ENCODE results near the gene DTNBP1. TPM values are rescaled to one million over a fixed set of nuclear protein-coding genes. Genes with fewer than 3 reads are reported as not detected.

Gene DTNBP1
- total and polyA plus RNA-seq, 2 donors (not counting 3 experiments of a cell fraction or from before 2014, with no cell fraction given), result 24.3 to 28.9 TPM

DNA sequence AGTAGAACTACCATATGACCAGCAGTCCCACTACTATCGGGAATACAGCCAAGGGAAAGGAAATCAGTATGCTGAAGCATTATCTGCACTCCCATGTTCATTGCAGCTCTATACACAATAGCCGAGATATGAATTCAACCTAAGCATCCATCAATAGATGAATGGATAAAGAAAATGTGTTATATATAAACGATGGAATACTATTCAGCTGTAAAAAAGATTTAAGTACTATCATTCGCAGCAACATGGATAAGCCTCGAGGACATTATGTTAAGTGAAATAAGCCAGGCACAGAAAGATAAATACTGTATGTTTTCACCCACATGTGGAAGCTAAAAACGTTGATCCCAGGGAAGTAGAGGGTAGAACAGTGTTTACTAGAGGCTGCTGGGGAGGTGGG, 44.1 kb downstream of the DTNBP1 start:
- Histone ChIP-seq H3K9me3 (replicated peaks; ENCODE audit: control insufficient read depth, insufficient read depth, low read length) (no peaks in the 10 kb centered on the region), H3K27ac (ENCODE audit: insufficient read depth, low read depth, low read length) (no peak overlapping the region), H3K79me2 (ENCODE audit: control insufficient read depth, insufficient read depth, low read length) (no peaks in the 10 kb centered on the region), H3K4me1 (ENCODE audit: control insufficient read depth, extremely low read depth, insufficient read depth, low read length) (no peaks in the 10 kb centered on the region), H3K27me3 (ENCODE audit: control insufficient read depth in 2 of 2, insufficient read depth in 2 of 2, low read length in 2 of 2) (no peaks in the 10 kb centered on the region), H4K20me1 (replicated peaks; ENCODE audit: control insufficient read depth, extremely low read depth, insufficient read depth, low read length) (no peaks in the 10 kb centered on the region), H3K4me3 (replicated peaks in 1 of 3; ENCODE audit: insufficient read depth in 1 of 3, low read depth in 1 of 3, low read length in 3 of 3) (no peak overlapping the region), H3K9ac (replicated peaks; ENCODE audit: extremely low read depth, insufficient read depth, low read length) (no peak overlapping the region), H2AFZ (ENCODE audit: low read depth, low read length) (no peak overlapping the region), H3K36me3 (ENCODE audit: control insufficient read depth in 2 of 2, extremely low read depth in 1 of 2, insufficient read depth in 2 of 2, low read length in 2 of 2) (peaks cover 0 to 2% of the 10 kb centered on the region in 2 experiments), H3K4me2 (ENCODE audit: insufficient read depth, low read length) (no peak overlapping the region), H3K9me1 (replicated peaks; ENCODE audit: control insufficient read depth, extremely low read depth, insufficient read depth, low read length) (no peaks in the 10 kb centered on the region)
- FAIRE-seq (no peak), DNase-seq (ENCODE audit: low read depth, low spot score) (no peak)
- CTCF ChIA-PET, result no interaction called here
- TF ChIP-seq, protein P1, sequence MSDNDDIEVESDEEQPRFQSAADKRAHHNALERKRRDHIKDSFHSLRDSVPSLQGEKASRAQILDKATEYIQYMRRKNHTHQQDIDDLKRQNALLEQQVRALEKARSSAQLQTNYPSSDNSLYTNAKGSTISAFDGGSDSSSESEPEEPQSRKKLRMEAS (IDR thresholded peaks at IDR 0.05; ENCODE audit: insufficient read depth, insufficient read length), result no peak
- dilution Hi-C loops (cut with MboI; ENCODE audit: extremely low pct_ligation_motif_present, low sequenced_read_pairs) (no loop called here), intact Hi-C loops (cut with micrococcal nuclease) (no loop called here)
- POLR2A ChIA-PET, result no interaction called here
- BruUV-seq (replicated peaks), result no TSS peak

DNA sequence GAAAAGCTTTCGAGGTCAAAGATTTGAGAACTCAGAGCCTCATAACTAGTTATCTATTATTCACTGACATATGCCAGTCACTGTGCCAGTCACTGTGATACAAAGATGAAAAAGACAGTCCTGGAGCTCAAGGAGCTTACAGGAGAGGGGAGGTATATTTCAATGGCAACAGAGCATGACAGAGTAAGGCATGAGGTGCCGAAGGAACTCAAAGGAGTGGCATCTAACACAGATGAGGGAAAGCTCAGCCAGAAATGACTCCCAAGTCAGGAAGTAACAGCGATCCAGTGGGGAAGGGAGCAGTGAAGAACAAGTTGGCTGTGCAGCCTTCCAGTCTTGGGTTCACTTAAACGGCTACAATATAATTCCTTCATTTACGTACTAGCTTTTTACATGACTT, 46.6 kb downstream of the DTNBP1 start:
- intact Hi-C loops (cut with micrococcal nuclease) (no loop called here), dilution Hi-C loops (cut with MboI; ENCODE audit: extremely low pct_ligation_motif_present, low sequenced_read_pairs) (no loop called here)
- ChIA-PET POLR2A (no interaction called here), CTCF (interaction anchor here (1.1 to 1.2 kb wide), 2 partner anchors 9 to 126 kb away, joined by 3 to 4 read pairs; no protein-coding TSS in a partner anchor)
- Histone ChIP-seq H3K4me1 (ENCODE audit: control insufficient read depth, extremely low read depth, insufficient read depth, low read length) (no peaks in the 10 kb centered on the region), H2AFZ (ENCODE audit: low read depth, low read length) (no peak overlapping the region), H3K4me2 (ENCODE audit: insufficient read depth, low read length) (no peak overlapping the region), H3K27me3 (ENCODE audit: control insufficient read depth in 2 of 2, insufficient read depth in 2 of 2, low read length in 2 of 2) (no peaks in the 10 kb centered on the region), H3K79me2 (ENCODE audit: control insufficient read depth, insufficient read depth, low read length) (no peaks in the 10 kb centered on the region), H3K27ac (ENCODE audit: insufficient read depth, low read depth, low read length) (no peak overlapping the region), H3K4me3 (replicated peaks in 1 of 3; ENCODE audit: insufficient read depth in 1 of 3, low read depth in 1 of 3, low read length in 3 of 3) (no peak overlapping the region), H3K9me3 (replicated peaks; ENCODE audit: control insufficient read depth, insufficient read depth, low read length) (no peaks in the 10 kb centered on the region), H3K9me1 (replicated peaks; ENCODE audit: control insufficient read depth, extremely low read depth, insufficient read depth, low read length) (no peaks in the 10 kb centered on the region), H3K9ac (replicated peaks; ENCODE audit: extremely low read depth, insufficient read depth, low read length) (no peak overlapping the region), H4K20me1 (replicated peaks; ENCODE audit: control insufficient read depth, extremely low read depth, insufficient read depth, low read length) (no peaks in the 10 kb centered on the region), H3K36me3 (ENCODE audit: control insufficient read depth in 2 of 2, extremely low read depth in 1 of 2, insufficient read depth in 2 of 2, low read length in 2 of 2) (peaks cover 0 to 2% of the 10 kb centered on the region in 2 experiments)
- TF ChIP-seq MYC (IDR thresholded peaks at IDR 0.05; ENCODE audit: low read depth, low read length) (no peak), FOS (IDR thresholded peaks at IDR 0.05; ENCODE audit: borderline replicate concordance, insufficient read depth, low read length) (no peak), POLR2AphosphoS5 (IDR thresholded peaks at IDR 0.05; ENCODE audit: insufficient read depth, low read depth, low read length) (no peak), JUN (IDR thresholded peaks at IDR 0.05; ENCODE audit: borderline replicate concordance, insufficient read depth, insufficient read length, low read depth) (no peak), POLR2A (IDR thresholded peaks at IDR 0.05; ENCODE audit: low read depth, low read length) (no peak), GATA2 (IDR thresholded peaks at IDR 0.05; ENCODE audit: insufficient read depth, insufficient read length, low read depth, low read length) (no peak), EZH2 (IDR thresholded peaks at IDR 0.05; ENCODE audit: borderline replicate concordance, low read depth, low read length, severe bottlenecking) (no peak)
- TF ChIP-seq, protein P1 (IDR thresholded peaks at IDR 0.05; ENCODE audit: insufficient read depth, insufficient read length), result no peak
- TF ChIP-seq, protein P2, sequence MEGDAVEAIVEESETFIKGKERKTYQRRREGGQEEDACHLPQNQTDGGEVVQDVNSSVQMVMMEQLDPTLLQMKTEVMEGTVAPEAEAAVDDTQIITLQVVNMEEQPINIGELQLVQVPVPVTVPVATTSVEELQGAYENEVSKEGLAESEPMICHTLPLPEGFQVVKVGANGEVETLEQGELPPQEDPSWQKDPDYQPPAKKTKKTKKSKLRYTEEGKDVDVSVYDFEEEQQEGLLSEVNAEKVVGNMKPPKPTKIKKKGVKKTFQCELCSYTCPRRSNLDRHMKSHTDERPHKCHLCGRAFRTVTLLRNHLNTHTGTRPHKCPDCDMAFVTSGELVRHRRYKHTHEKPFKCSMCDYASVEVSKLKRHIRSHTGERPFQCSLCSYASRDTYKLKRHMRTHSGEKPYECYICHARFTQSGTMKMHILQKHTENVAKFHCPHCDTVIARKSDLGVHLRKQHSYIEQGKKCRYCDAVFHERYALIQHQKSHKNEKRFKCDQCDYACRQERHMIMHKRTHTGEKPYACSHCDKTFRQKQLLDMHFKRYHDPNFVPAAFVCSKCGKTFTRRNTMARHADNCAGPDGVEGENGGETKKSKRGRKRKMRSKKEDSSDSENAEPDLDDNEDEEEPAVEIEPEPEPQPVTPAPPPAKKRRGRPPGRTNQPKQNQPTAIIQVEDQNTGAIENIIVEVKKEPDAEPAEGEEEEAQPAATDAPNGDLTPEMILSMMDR (IDR thresholded peaks at IDR 0.05; ENCODE audit: extremely low read depth in 1 of 2, insufficient read depth in 1 of 2, low read depth in 1 of 2, low read length in 2 of 2), result no peak
- FAIRE-seq (no peak), DNase-seq (ENCODE audit: low read depth, low spot score) (no peak)
- no TSS peak for BruUV-seq (replicated peaks)
